ENCODE data around the gene SPRY4. TPM values are rescaled to one million over a fixed set of nuclear protein-coding genes. Genes with fewer than 3 reads are reported as not detected.

The SPRY4 gene
- total and polyA plus RNA-seq, 2 of the 4 experiments (the other 2 are of a cell fraction) = 8.4 to 21.0 TPM

DNA sequence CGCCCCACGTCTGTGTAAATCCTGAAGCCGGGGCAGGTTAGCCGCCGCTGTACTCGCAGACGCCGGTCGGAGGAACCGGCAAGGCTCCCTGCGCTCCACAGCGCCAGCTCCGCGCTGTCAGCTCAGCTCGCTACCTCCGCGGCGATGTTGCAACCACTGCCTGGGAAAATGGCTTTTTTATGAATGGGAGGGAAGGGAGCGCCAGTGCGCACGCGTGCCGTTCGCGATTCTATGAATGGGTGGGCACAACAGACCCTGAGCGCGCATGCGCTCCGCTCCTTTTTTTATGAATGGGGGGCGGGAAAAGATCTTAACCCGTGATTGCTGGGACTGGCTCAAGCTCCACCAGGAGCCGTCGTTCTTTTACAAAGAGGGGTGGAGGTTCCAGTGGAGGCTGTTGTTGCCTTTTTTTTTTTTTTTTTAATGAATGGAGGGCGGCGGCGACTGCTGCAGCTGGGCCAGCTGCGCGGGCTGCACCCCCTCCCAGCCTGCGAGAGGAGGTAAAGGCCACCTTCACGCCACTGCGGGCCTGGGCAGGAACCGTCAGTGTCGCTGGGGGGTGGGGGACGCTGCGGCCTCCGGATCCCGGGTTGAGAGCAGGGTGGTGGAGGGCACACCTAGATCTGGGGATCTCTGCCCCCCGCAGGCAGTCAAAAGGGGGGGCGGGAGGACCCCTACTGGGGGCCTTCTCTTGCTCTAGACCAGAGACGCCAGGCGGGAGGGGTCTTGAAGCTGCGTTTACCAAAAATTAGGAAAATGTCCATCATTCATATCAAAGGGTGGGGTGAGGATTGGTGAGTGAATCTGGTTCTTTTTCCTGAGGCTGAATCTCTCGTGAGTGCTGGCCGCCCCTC, at the start of gene SPRY4 (continued):
- TF ChIP-seq, protein P1, sequence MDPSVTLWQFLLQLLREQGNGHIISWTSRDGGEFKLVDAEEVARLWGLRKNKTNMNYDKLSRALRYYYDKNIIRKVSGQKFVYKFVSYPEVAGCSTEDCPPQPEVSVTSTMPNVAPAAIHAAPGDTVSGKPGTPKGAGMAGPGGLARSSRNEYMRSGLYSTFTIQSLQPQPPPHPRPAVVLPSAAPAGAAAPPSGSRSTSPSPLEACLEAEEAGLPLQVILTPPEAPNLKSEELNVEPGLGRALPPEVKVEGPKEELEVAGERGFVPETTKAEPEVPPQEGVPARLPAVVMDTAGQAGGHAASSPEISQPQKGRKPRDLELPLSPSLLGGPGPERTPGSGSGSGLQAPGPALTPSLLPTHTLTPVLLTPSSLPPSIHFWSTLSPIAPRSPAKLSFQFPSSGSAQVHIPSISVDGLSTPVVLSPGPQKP (IDR thresholded peaks at IDR 0.05; ENCODE audit: borderline replicate concordance, low read depth, low read length) = no peak
- no peak for TF ChIP-seq CHD1 (IDR thresholded peaks at IDR 0.05; ENCODE audit: low read depth, low read length)
- TF ChIP-seq RAD21 (IDR thresholded peaks at IDR 0.05; ENCODE audit: low read length) = peak; percentile 30; the same call in 1 of the 2 replicates
- TF ChIP-seq BHLHE40 (IDR thresholded peaks at IDR 0.05; ENCODE audit: low read depth, low read length) = peak; percentile 41; the same call in 1 of the 2 replicates
- peak; percentile 80 for TF ChIP-seq MXI1 (IDR thresholded peaks at IDR 0.05; ENCODE audit: borderline replicate concordance, low read depth, low read length)

Data from IMR-90 (cell line).